Upper lobe of left lung (tissue), 4 donors: ENCODE results near the gene PALMD.

Experiments
- EP300 ChIP-seq, 4 donors: sonication (generic); formaldehyde crosslinking; IDR thresholded peaks; one replicate each; pipeline ENCODE4 v1.5.1; 2017; ENCODE audit warnings: antibody characterized with exemption in 4 of 4, control low read depth in 2 of 4
- POLR2AphosphoS5 ChIP-seq, 2 donors: sonication (generic); formaldehyde crosslinking; IDR thresholded peaks; one replicate each; pipeline ENCODE4 v1.5.1; 2017; ENCODE audit warnings: antibody characterized with exemption in 2 of 2
- TF ChIP-seq, protein P1 (sequence below), 6 experiments: fragments of 450-650 bp in 4 of 6; fragments of 200-600 bp in 2 of 6; sonication (generic) in 2 of 6; IDR thresholded peaks; one replicate each; pipeline ENCODE4 v1.5.1; 2016 to 2019; ENCODE audit warnings: antibody characterized with exemption in 6 of 6

DNA sequence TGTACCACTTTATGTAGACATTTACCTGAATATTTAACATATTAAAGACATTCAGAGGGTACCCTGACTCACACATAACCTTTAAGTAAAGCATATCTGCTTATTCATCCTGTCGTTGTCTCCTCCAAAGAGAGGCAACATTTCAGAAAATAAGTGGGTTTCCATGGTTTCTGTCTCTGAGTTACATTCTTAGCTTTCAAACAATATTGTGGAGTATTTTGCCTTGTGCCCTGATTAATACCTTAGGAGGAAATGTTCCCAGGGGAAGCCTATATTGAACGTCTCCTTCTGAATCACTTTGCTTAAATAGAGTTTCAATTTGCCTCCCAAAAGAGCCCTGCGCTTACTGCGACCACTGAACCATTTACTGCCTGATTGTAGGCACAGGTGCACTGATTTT, 26.1 kb downstream of the PALMD start:
- TF ChIP-seq, protein P1, sequence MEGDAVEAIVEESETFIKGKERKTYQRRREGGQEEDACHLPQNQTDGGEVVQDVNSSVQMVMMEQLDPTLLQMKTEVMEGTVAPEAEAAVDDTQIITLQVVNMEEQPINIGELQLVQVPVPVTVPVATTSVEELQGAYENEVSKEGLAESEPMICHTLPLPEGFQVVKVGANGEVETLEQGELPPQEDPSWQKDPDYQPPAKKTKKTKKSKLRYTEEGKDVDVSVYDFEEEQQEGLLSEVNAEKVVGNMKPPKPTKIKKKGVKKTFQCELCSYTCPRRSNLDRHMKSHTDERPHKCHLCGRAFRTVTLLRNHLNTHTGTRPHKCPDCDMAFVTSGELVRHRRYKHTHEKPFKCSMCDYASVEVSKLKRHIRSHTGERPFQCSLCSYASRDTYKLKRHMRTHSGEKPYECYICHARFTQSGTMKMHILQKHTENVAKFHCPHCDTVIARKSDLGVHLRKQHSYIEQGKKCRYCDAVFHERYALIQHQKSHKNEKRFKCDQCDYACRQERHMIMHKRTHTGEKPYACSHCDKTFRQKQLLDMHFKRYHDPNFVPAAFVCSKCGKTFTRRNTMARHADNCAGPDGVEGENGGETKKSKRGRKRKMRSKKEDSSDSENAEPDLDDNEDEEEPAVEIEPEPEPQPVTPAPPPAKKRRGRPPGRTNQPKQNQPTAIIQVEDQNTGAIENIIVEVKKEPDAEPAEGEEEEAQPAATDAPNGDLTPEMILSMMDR (IDR thresholded peaks at IDR 0.05): no peak
- no peak for TF ChIP-seq POLR2AphosphoS5 (IDR thresholded peaks at IDR 0.05)
- TF ChIP-seq EP300 (IDR thresholded peaks at IDR 0.05): no peak
